GM12891 (cell line): ENCODE results near the gene PPDPF.

Experiments used
- DNase-seq: peaks from one replicate; pipeline ENCODE4 v3.0.0; 2011; ENCODE audit warnings: low spot score; ENCODE audit not compliant: insufficient read length
- FAIRE-seq: peaks from 2 replicates; lab custom pipeline; 2011; peaks lifted over from hg19 to GRCh38; lab: Jason Lieb, UNC
- PAX5 ChIP-seq: IDR thresholded peaks from 2 replicates; pipeline ENCODE4 v1.6.1; 2011; ENCODE audit warnings: low read length, moderate library complexity, mild to moderate bottlenecking; ENCODE audit not compliant: insufficient read depth, severe bottlenecking
- POLR2A ChIP-seq: IDR thresholded peaks from 2 replicates; pipeline ENCODE4 v1.6.1; 2011; ENCODE audit warnings: low read depth, low read length, control low read depth
- POLR2AphosphoS5 ChIP-seq: IDR thresholded peaks from 2 replicates; pipeline ENCODE4 v1.6.1; 2011; ENCODE audit warnings: low read depth, low read length, control low read depth
- POU2F2 ChIP-seq: IDR thresholded peaks from 2 replicates; pipeline ENCODE4 v1.6.1; 2011; ENCODE audit warnings: low read depth, mild to moderate bottlenecking, control low read depth, low read length, moderate library complexity
- SPI1 ChIP-seq: IDR thresholded peaks from 2 replicates; pipeline ENCODE4 v1.6.1; 2011; ENCODE audit warnings: low read depth, low read length, control low read depth
- TAF1 ChIP-seq: IDR thresholded peaks from 2 replicates; pipeline ENCODE4 v1.6.1; 2011; ENCODE audit warnings: low read depth, low read length, control low read depth

PPDPF gene

GRCh38 chr20:63562461-63563224 lies 42.1 kb downstream of the PPDPF start:
- no peak for FAIRE-seq
- TF ChIP-seq POLR2A: no peak
- no peak for TF ChIP-seq TAF1
- no peak for TF ChIP-seq POLR2AphosphoS5
- TF ChIP-seq POU2F2: no peak
- no peak for TF ChIP-seq PAX5
- DNase-seq: no peak

DNA sequence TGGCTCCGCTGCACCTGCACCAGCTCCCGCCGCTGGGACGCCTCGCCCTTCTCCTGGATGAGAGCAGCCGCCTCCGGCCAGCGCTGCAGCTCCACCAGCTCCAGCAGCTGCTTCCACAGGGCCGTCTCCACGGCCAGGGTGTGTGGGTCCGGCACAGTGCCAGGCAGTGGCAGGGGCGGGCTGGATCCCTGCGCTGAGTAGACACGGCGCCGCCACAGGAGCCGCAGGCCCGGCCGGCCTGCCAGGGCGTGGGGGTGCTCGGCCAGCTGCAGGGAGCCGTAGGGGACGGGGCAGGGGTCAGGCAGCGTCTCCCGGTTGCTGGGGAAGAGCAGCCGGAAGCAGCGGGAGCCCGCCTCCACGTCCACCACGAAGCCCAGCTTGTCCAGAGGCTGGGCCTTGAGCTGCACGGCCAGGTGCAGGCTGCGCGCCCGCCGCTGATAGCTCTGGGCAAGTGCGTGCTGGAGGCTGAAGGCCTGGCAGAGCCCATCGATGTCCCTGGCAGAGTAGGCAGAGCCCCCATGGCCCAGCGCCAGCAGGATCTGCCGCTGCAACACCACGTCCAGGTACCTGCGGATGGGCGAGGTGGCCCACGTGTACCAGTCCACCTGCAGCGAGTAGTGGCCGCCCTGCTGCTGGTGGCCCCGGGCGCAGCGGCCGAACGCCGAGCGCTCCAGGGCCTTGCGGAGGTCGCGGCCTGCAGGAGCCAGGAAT lies 42.8 kb downstream of the PPDPF start:
- DNase-seq (no peak), FAIRE-seq (no peak)
- no peak for TF ChIP-seq SPI1
- TF ChIP-seq PAX5: no peak
- no peak for TF ChIP-seq POLR2A
- no peak for TF ChIP-seq TAF1
- TF ChIP-seq POU2F2: no peak
- no peak for TF ChIP-seq POLR2AphosphoS5

GRCh38 chr20:63564036-63564810 lies 43.7 kb downstream of the PPDPF start:
- TF ChIP-seq POLR2AphosphoS5 (no peak), POU2F2 (no peak), POLR2A (no peak), TAF1 (no peak), SPI1 (no peak), PAX5 (no peak)
- no peak for DNase-seq
- no peak for FAIRE-seq

- no peak for TF ChIP-seq POU2F2
- TF ChIP-seq PAX5: no peak
- TF ChIP-seq POLR2A: no peak
- TF ChIP-seq TAF1: no peak
- no peak for TF ChIP-seq POLR2AphosphoS5
- TF ChIP-seq SPI1: no peak
- FAIRE-seq (no peak), DNase-seq (no peak)
These were observed 44.6 kb downstream of the PPDPF start for GRCh38 chr20:63565021-63565698.

DNA sequence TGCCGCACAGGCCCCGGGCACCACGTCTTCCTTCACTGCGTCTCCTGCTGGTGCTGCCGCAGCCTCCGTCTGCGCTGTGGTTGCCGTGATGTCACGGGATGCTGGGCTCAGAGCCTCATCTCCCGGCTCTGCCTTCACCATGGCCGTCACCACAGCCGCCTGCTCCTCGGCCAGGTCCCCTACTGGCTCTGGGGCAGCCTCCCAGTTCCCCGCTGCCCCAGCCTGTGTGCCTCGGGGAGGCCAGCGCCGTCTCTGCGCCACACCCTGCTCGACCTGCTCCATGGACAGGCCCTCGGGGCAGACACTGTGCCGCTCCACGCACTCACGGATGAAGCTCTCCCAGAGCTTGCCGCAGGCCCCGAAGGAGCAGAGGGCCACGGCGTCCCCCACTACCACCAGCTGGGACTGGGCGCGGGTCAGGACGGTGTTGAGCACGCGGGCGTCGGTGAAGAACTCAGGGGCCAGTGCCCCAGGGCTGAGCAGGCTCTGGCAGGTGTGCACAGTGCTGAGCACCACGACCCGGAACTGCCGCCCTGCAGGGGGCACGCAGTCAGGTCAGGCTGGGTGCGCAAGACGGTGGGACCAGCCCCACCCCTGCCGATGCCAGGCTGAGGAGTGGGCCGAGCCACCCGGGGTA lies 45.3 kb downstream of the PPDPF start:
- DNase-seq: no peak
- TF ChIP-seq POU2F2 (no peak), SPI1 (no peak), TAF1 (no peak), PAX5 (no peak), POLR2A (no peak), POLR2AphosphoS5 (no peak)
- FAIRE-seq: no peak

DNA sequence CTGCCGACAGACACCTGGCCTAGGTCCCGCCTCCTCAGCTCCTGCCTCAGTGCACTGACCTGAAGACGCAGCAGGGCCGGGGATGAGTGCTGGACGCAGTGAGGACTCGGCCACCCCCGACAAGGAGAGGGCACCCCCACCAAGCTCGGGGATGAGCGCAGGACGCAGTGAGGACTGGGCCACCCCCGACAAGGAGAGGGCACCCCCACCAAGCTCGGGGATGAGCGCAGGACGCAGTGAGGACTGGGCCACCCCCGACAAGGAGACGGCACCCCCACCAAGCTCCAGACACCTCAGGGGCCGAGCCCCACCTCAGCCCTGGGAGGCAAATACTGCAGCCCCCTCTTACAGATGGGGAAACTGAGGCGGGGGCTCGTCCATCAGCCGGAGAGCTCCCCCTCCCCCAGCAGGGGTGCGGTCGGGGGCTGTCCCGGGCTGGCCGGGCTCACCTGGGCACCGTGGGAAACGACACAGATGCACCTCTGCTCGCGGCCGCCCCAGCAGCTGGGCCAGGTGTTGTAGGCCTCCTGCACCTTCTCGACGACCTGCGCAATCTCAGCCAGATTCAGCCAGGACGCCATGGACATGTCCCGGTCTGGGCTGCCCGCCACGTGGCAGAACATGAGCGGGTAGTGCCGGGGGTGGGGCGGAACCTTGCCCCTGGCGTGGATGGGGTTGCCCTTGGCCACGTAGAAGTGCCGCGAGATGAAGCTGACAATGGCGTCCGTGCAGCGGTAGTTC lies 46.0 kb downstream of the PPDPF start:
- no peak for DNase-seq
- FAIRE-seq: peak; percentile 98
- TF ChIP-seq POLR2AphosphoS5: no peak
- no peak for TF ChIP-seq POU2F2
- TF ChIP-seq TAF1: no peak
- no peak for TF ChIP-seq POLR2A
- no peak for TF ChIP-seq SPI1
- TF ChIP-seq PAX5: no peak

GRCh38 chr20:63567136-63567385 lies 46.5 kb downstream of the PPDPF start:
- FAIRE-seq (no peak), DNase-seq (peak; percentile 48)
- TF ChIP-seq POU2F2 (no peak), TAF1 (no peak), POLR2AphosphoS5 (0 out of 2 replicates have a peak, but pooled peaks have one; percentile 30)

DNA sequence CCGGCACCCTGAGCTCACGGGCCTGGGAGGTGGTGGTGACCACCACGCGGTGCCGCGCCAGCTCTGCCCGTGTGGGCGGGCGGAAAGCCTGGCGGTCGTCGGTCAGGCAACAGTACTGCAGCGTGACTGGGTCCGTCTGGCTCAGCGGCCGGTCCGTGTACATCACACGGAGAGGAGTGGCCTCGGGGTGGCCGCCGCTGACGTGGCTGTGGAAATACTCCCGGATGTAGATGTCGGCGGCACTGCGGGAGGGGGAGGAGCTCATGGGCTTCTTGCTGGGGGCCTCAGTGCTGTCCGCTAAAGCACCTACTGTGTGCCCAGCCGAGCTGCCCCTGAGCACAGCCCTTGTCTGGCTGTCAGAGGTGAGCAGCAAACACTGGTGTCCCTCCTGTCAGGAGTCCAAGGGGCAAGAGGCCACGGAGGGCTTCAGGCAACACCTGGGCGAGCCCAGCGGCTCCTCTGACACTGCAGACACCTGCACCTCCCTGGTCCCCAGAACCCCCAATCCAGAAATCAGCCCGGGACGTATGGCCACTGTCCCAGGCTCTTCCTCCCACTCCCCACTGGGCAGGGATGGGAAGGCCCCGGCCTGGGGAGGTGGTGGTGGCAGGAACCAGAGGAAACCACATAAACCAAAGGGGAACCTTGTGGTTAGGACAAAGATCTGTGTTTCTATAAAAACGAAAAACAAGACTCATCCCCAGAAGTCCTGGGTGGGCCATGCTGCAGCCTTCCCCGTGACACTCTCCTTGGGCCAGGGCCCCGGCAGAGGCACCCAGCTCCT lies 47.0 kb downstream of the PPDPF start:
- FAIRE-seq (peak; percentile 96), DNase-seq (peak; percentile 76)

More for the DNA sequence above, 47.0 kb downstream of the PPDPF start:
- TF ChIP-seq POU2F2 (0 out of 2 replicates have a peak, but pooled peaks have one; percentile 10), SPI1 (peak; percentile 32; the same call in 1 of the 2 replicates), TAF1 (no peak)
